Lung (tissue), 12 donors: ENCODE measurements around the gene CDK5RAP3. TPM values are rescaled to one million over a fixed set of nuclear protein-coding genes. Genes with fewer than 3 reads are reported as not detected.

Experiments used
- ATAC-seq: fragments of 200-7000 bp; cut with Tn5 transposase; one replicate; pipeline ENCODE4 v1.9.1; 2020; ENCODE audit warnings: moderate number of reproducible peaks; ENCODE audit not compliant: insufficient read depth, low FRiP score
- DNase-seq, 3 donors: peaks; one replicate each; pipeline ENCODE4 v3.0.0-alpha.2; 2013 to 2017
- H3K27ac ChIP-seq, 2 donors: one replicate each; pipeline ENCODE4 v1.5.1; 2013; ENCODE audit warnings: mild to moderate bottlenecking in 2 of 2, moderate library complexity in 2 of 2, control low read depth in 1 of 2, inconsistent platforms in 1 of 2, low read depth in 1 of 2, low read length in 1 of 2
- H3K27me3 ChIP-seq, 3 donors: one replicate each; pipeline ENCODE4 v1.5.1; 2013; ENCODE audit warnings: low read length in 2 of 3; ENCODE audit not compliant: control insufficient read depth in 3 of 3, insufficient read depth in 3 of 3
- H3K36me3 ChIP-seq, 4 donors: one replicate each; pipeline ENCODE4 v1.5.1; 2013; ENCODE audit warnings: low read length in 4 of 4, mild to moderate bottlenecking in 1 of 4, moderate library complexity in 1 of 4; ENCODE audit not compliant: control insufficient read depth in 4 of 4, insufficient read depth in 4 of 4
- H3K4me1 ChIP-seq, 5 donors: one replicate each; pipeline ENCODE4 v1.5.1; 2013; ENCODE audit warnings: low read length in 5 of 5, mild to moderate bottlenecking in 2 of 5, moderate library complexity in 1 of 5; ENCODE audit not compliant: control insufficient read depth in 5 of 5, insufficient read depth in 5 of 5
- H3K4me3 ChIP-seq: one replicate; pipeline ENCODE4 v1.5.1; 2013; ENCODE audit warnings: mild to moderate bottlenecking, control low read depth, moderate library complexity
- H3K9ac ChIP-seq, 2 donors: one replicate each; pipeline ENCODE4 v1.5.1; 2013; ENCODE audit warnings: low read length in 2 of 2, control low read depth in 1 of 2; ENCODE audit not compliant: insufficient read depth in 1 of 2
- H3K9me3 ChIP-seq, 4 donors: one replicate each; pipeline ENCODE4 v1.5.1; 2013; ENCODE audit warnings: low read length in 3 of 4, mild to moderate bottlenecking in 1 of 4, moderate library complexity in 1 of 4; ENCODE audit not compliant: control insufficient read depth in 4 of 4, insufficient read depth in 3 of 4
- CTCF ChIP-seq: IDR thresholded peaks from 2 replicates; pipeline ENCODE4 v1.5.1; 2012; ENCODE audit warnings: mild to moderate bottlenecking; ENCODE audit errors: control extremely low read depth, extremely low read depth
- WGBS, 2 donors: extraction: QIAGEN DNeasy Blood & Tissue Kit; methylation state at CpG; one replicate each; pipeline ENCODE4 v1.1.7; 2013; 5-methylcytosine and 5-hydroxymethylcytosine counted together
- polyA plus RNA-seq, 2 donors: library from polyadenylated mRNA; stranded (reverse); fragments of 200-250 nt; gene quantifications; one replicate each; pipeline ENCODE4 v1.2.1, GENCODE V29; 2013
- total RNA-seq, 2 donors: library from RNA; depleted of rRNA in 1 of 2; stranded (reverse); fragments of >200 nt in 1 of 2; gene quantifications; one replicate each; pipeline ENCODE4 v1.2.1, GENCODE V29; 2014 to 2021
- donor health status: control.
- donor health status: control.
- donor health status: Bipolar disorder and iron deficiency.
- donor health status: healthy.
- donor health status: DM: yes; HTN: yes; CAD: no.

The CDK5RAP3 gene
- total and polyA plus RNA-seq, 4 donors: 129 to 212 (median 153) TPM

GRCh38 chr17:47995241-47995935 lies 24.5 kb downstream of the CDK5RAP3 start:
- no peak overlapping the region for H3K9ac ChIP-seq
- DNase-seq: no peak
- peaks cover 0 to 4% (median 0%) of the 10 kb centered on the region in 5 donors for H3K4me1 ChIP-seq
- no peaks in the 10 kb centered on the region for H3K9me3 ChIP-seq
- H3K4me3 ChIP-seq: no peak overlapping the region
- no peak for TF ChIP-seq CTCF
- ATAC-seq: no peak
- H3K36me3 ChIP-seq: no peaks in the 10 kb centered on the region
- no peak overlapping the region for H3K27ac ChIP-seq
- H3K27me3 ChIP-seq: no peaks in the 10 kb centered on the region
- WGBS, 2 donors: 74 to 78% methylated on average over 13 of the region's 13 CpGs

- Histone ChIP-seq H3K27ac (no peak overlapping the region), H3K9ac (no peak overlapping the region), H3K27me3 (no peaks in the 10 kb centered on the region), H3K4me1 (peaks cover 0 to 4% (median 0%) of the 10 kb centered on the region in 5 donors), H3K9me3 (no peaks in the 10 kb centered on the region), H3K4me3 (no peak overlapping the region), H3K36me3 (no peaks in the 10 kb centered on the region)
- no peak for ATAC-seq
- DNase-seq: no peak
- no peak for TF ChIP-seq CTCF
- 70 to 73% methylated on average over 9 of the region's 9 CpGs for WGBS, 2 donors
Measured at GRCh38 chr17:47996201-47996600, 25.3 kb downstream of the CDK5RAP3 start.

DNA sequence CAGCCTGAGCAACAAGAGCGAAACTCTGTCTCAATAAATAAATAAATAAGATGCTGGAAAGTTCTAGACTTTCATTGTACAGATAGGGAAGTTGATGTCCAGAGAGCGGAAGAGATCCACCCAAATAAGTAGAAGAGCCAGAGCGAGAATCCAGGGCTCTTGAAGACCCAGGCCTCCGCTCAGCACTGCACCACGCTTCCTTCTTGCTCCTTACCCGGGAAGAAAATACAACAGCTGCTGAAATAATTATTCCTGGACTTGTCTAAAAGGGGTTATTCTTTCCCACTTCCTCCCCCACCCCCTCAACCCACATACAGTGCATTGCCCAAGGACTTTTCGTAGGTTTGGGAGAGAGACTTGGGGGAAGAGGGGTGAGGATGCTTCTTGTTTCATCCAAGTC lies 26.7 kb downstream of the CDK5RAP3 start:
- no peak overlapping the region for H3K4me3 ChIP-seq
- H3K27me3 ChIP-seq: no peaks in the 10 kb centered on the region
- H3K9me3 ChIP-seq: no peaks in the 10 kb centered on the region
- H3K27ac ChIP-seq: no peak overlapping the region
- peaks cover 0 to 5% (median 5%) of the 10 kb centered on the region in 5 donors for H3K4me1 ChIP-seq
- DNase-seq (no peak), ATAC-seq (no peak)
- TF ChIP-seq CTCF: no peak
- H3K36me3 ChIP-seq: no peaks in the 10 kb centered on the region
- 67 to 76% methylated on average over 7 of the region's 7 CpGs for WGBS, 2 donors
- no peak overlapping the region for H3K9ac ChIP-seq

DNA sequence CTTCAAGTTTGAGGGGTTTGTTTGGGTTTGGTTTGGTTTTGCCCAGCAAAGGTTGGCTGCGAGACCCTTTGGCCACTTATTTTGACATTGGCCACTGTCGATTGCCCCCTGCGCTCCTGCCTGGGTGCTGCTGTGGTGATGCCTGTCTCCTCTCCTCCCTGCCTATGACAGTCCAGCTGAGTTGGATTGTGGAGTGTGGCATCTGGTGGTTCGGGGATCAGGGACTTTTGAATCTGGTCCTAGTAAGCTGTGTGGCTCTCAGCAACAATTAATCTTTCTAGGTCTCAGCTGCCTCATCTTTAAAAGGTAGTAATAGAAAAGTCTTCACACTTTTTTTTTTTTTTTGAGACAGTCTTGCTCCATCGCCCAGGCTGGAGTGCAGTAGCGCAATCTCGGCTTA lies 27.1 kb downstream of the CDK5RAP3 start:
- DNase-seq (no peak), ATAC-seq (no peak)
- Histone ChIP-seq H3K27ac (no peak overlapping the region), H3K4me1 (peaks cover 0 to 8% (median 5%) of the 10 kb centered on the region in 5 donors), H3K4me3 (no peak overlapping the region), H3K27me3 (no peaks in the 10 kb centered on the region), H3K9ac (no peak overlapping the region), H3K9me3 (no peaks in the 10 kb centered on the region), H3K36me3 (no peaks in the 10 kb centered on the region)
- TF ChIP-seq CTCF: no peak
- WGBS, 2 donors: 89 to 93% methylated on average over 7 of the region's 7 CpGs
